ENCODE data around the gene SPATA13.
A peak's percentile ranks its signal among the peaks of the same experiment; 100 is the strongest.

SPATA13 gene

GRCh38 chr13:24274452-24275021 is 114.0 kb downstream of the SPATA13 start:
- no CpG with 5 or more reads among the region's 6 CpGs for WGBS (ENCODE audit: extremely low coverage, insufficient coverage, insufficient read length)
- Histone ChIP-seq H2AFZ (ENCODE audit: insufficient read depth, low read length, poor library complexity) (no peak overlapping the region), H3K36me3 (ENCODE audit: control insufficient read depth in 1 of 2, insufficient read depth in 2 of 2, low read length in 2 of 2) (no peaks in the 10 kb centered on the region), H3K9me3 (ENCODE audit: insufficient read depth, low read depth, low read length) (no peaks in the 10 kb centered on the region), H2BK5ac (ENCODE audit: low read depth, low read length, poor library complexity) (no peak overlapping the region), H3K18ac (ENCODE audit: low read length) (no peak overlapping the region), H3K23ac (ENCODE audit: low read length) (no peak overlapping the region), H2BK12ac (ENCODE audit: low read length) (no peak overlapping the region), H3K4ac (ENCODE audit: low read depth, low read length) (no peak overlapping the region), H3K14ac (ENCODE audit: low read length) (no peak overlapping the region), H4K8ac (ENCODE audit: low read depth, low read length) (no peak overlapping the region), H3K27me3 (ENCODE audit: insufficient read depth, low read length) (no peaks in the 10 kb centered on the region), H4K12ac (ENCODE audit: low read depth, low read length) (no peak overlapping the region), H3K79me2 (ENCODE audit: control insufficient read depth, insufficient read depth, low read length, poor library complexity) (no peaks in the 10 kb centered on the region), H2AK5ac (ENCODE audit: low read length) (no peak overlapping the region), H3K9ac (ENCODE audit: low read length) (no peak overlapping the region), H3K27ac (ENCODE audit: low read depth, low read length) (no peak overlapping the region), H3K4me2 (ENCODE audit: low read length) (no peak overlapping the region), H3K79me1 (ENCODE audit: low read length) (peaks cover 4% of the 10 kb centered on the region), H3K4me3 (ENCODE audit: low read depth, low read length) (no peak overlapping the region), H2BK120ac (ENCODE audit: insufficient read depth, low read length, poor library complexity) (no peak overlapping the region), H4K91ac (ENCODE audit: low read depth, low read length) (no peak overlapping the region), H3K4me1 (ENCODE audit: control insufficient read depth in 1 of 2, insufficient read depth in 2 of 2, low read length in 2 of 2) (peaks cover 6 to 10% of the 10 kb centered on the region in 2 experiments)
- DNase-seq, result peak; percentile 7 to 48

GRCh38 chr13:24275041-24275440 is 114.5 kb downstream of the SPATA13 start:
- H3K27ac ChIP-seq (ENCODE audit: low read depth, low read length), result no peak overlapping the region
- no peaks in the 10 kb centered on the region for H3K27me3 ChIP-seq (ENCODE audit: insufficient read depth, low read length)
- H3K9me3 ChIP-seq (ENCODE audit: insufficient read depth, low read depth, low read length), result no peaks in the 10 kb centered on the region
- peaks cover 4% of the 10 kb centered on the region for H3K79me1 ChIP-seq (ENCODE audit: low read length)
- no peak overlapping the region for H2BK120ac ChIP-seq (ENCODE audit: insufficient read depth, low read length, poor library complexity)
- no peak overlapping the region for H2AK5ac ChIP-seq (ENCODE audit: low read length)
- H4K12ac ChIP-seq (ENCODE audit: low read depth, low read length), result no peak overlapping the region
- H3K4me3 ChIP-seq (ENCODE audit: low read depth, low read length), result no peak overlapping the region
- H3K4me2 ChIP-seq (ENCODE audit: low read length), result no peak overlapping the region
- peaks cover 6 to 10% of the 10 kb centered on the region in 2 experiments for H3K4me1 ChIP-seq (ENCODE audit: control insufficient read depth in 1 of 2, insufficient read depth in 2 of 2, low read length in 2 of 2)
- no peak overlapping the region for H3K4ac ChIP-seq (ENCODE audit: low read depth, low read length)
- H3K36me3 ChIP-seq (ENCODE audit: control insufficient read depth in 1 of 2, insufficient read depth in 2 of 2, low read length in 2 of 2), result no peaks in the 10 kb centered on the region
- no peak overlapping the region for H3K14ac ChIP-seq (ENCODE audit: low read length)
- H4K8ac ChIP-seq (ENCODE audit: low read depth, low read length), result no peak overlapping the region
- no peak for DNase-seq
- H3K9ac ChIP-seq (ENCODE audit: low read length), result no peak overlapping the region
- no peak overlapping the region for H2AFZ ChIP-seq (ENCODE audit: insufficient read depth, low read length, poor library complexity)
- H3K18ac ChIP-seq (ENCODE audit: low read length), result no peak overlapping the region
- no peak overlapping the region for H3K23ac ChIP-seq (ENCODE audit: low read length)
- H2BK5ac ChIP-seq (ENCODE audit: low read depth, low read length, poor library complexity), result no peak overlapping the region
- no peaks in the 10 kb centered on the region for H3K79me2 ChIP-seq (ENCODE audit: control insufficient read depth, insufficient read depth, low read length, poor library complexity)
- no peak overlapping the region for H2BK12ac ChIP-seq (ENCODE audit: low read length)
- H4K91ac ChIP-seq (ENCODE audit: low read depth, low read length), result no peak overlapping the region

GRCh38 chr13:24276306-24276705 is 115.8 kb downstream of the SPATA13 start:
- Histone ChIP-seq H2BK120ac (ENCODE audit: insufficient read depth, low read length, poor library complexity) (no peak overlapping the region), H3K4ac (ENCODE audit: low read depth, low read length) (no peak overlapping the region), H3K4me2 (ENCODE audit: low read length) (no peak overlapping the region), H4K91ac (ENCODE audit: low read depth, low read length) (no peak overlapping the region), H3K18ac (ENCODE audit: low read length) (no peak overlapping the region), H3K36me3 (ENCODE audit: control insufficient read depth in 1 of 2, insufficient read depth in 2 of 2, low read length in 2 of 2) (no peaks in the 10 kb centered on the region), H3K27me3 (ENCODE audit: insufficient read depth, low read length) (no peaks in the 10 kb centered on the region), H3K27ac (ENCODE audit: low read depth, low read length) (no peak overlapping the region), H3K23ac (ENCODE audit: low read length) (no peak overlapping the region), H3K9ac (ENCODE audit: low read length) (no peak overlapping the region), H3K4me1 (ENCODE audit: control insufficient read depth in 1 of 2, insufficient read depth in 2 of 2, low read length in 2 of 2) (peaks cover 4 to 6% of the 10 kb centered on the region in 2 experiments), H3K14ac (ENCODE audit: low read length) (no peak overlapping the region), H2BK5ac (ENCODE audit: low read depth, low read length, poor library complexity) (no peak overlapping the region), H2AFZ (ENCODE audit: insufficient read depth, low read length, poor library complexity) (no peak overlapping the region), H4K8ac (ENCODE audit: low read depth, low read length) (no peak overlapping the region), H3K9me3 (ENCODE audit: insufficient read depth, low read depth, low read length) (peaks cover under 1% of the 10 kb centered on the region), H3K79me2 (ENCODE audit: control insufficient read depth, insufficient read depth, low read length, poor library complexity) (no peaks in the 10 kb centered on the region), H3K4me3 (ENCODE audit: low read depth, low read length) (no peak overlapping the region), H3K79me1 (ENCODE audit: low read length) (peaks cover 4% of the 10 kb centered on the region), H4K12ac (ENCODE audit: low read depth, low read length) (no peak overlapping the region), H2AK5ac (ENCODE audit: low read length) (no peak overlapping the region), H2BK12ac (ENCODE audit: low read length) (no peak overlapping the region)
- DNase-seq, result no peak
- WGBS (ENCODE audit: extremely low coverage, insufficient coverage, insufficient read length), result no CpG with 5 or more reads among the region's 2 CpGs

GRCh38 chr13:24276861-24277260 is 116.3 kb downstream of the SPATA13 start:
- Histone ChIP-seq H2BK12ac (ENCODE audit: low read length) (no peak overlapping the region), H2BK5ac (ENCODE audit: low read depth, low read length, poor library complexity) (no peak overlapping the region), H3K14ac (ENCODE audit: low read length) (no peak overlapping the region), H2AK5ac (ENCODE audit: low read length) (no peak overlapping the region), H3K79me1 (ENCODE audit: low read length) (peaks cover 3% of the 10 kb centered on the region), H2BK120ac (ENCODE audit: insufficient read depth, low read length, poor library complexity) (no peak overlapping the region), H3K4me2 (ENCODE audit: low read length) (no peak overlapping the region), H4K8ac (ENCODE audit: low read depth, low read length) (no peak overlapping the region), H3K9ac (ENCODE audit: low read length) (no peak overlapping the region), H3K23ac (ENCODE audit: low read length) (no peak overlapping the region), H3K18ac (ENCODE audit: low read length) (no peak overlapping the region), H3K27me3 (ENCODE audit: insufficient read depth, low read length) (no peaks in the 10 kb centered on the region), H3K27ac (ENCODE audit: low read depth, low read length) (no peak overlapping the region), H4K12ac (ENCODE audit: low read depth, low read length) (no peak overlapping the region), H3K4ac (ENCODE audit: low read depth, low read length) (no peak overlapping the region), H4K91ac (ENCODE audit: low read depth, low read length) (no peak overlapping the region), H3K4me3 (ENCODE audit: low read depth, low read length) (no peak overlapping the region), H3K4me1 (ENCODE audit: control insufficient read depth in 1 of 2, insufficient read depth in 2 of 2, low read length in 2 of 2) (peaks cover 4 to 6% of the 10 kb centered on the region in 2 experiments), H3K9me3 (ENCODE audit: insufficient read depth, low read depth, low read length) (peaks cover 3% of the 10 kb centered on the region), H3K79me2 (ENCODE audit: control insufficient read depth, insufficient read depth, low read length, poor library complexity) (no peaks in the 10 kb centered on the region), H3K36me3 (ENCODE audit: control insufficient read depth in 1 of 2, insufficient read depth in 2 of 2, low read length in 2 of 2) (no peaks in the 10 kb centered on the region), H2AFZ (ENCODE audit: insufficient read depth, low read length, poor library complexity) (no peak overlapping the region)
- WGBS (ENCODE audit: extremely low coverage, insufficient coverage, insufficient read length), result no CpG with 5 or more reads among the region's 13 CpGs
- DNase-seq, result peak; percentile 30 to 83

All from trophoblast cell (in vitro differentiated cells and primary cell).